ENCODE results near the gene ZNF891. TPM values are rescaled to one million over a fixed set of nuclear protein-coding genes. Genes with fewer than 3 reads are reported as not detected.

Gene ZNF891
- total RNA-seq, result 1.0 TPM
- 1.4 TPM for polyA plus RNA-seq
- long read RNA-seq, donor 1, result 0 reads
- long read RNA-seq, donor 2, result 0 reads
- long read RNA-seq, donor 3, full-length matches to known transcripts, result 2 of 2 reads
- long read RNA-seq, donor 3, partial matches to known transcripts, result 0 of 2 reads
- long read RNA-seq, donor 3, other reads (novel, unspliced or antisense), result 0 of 2 reads
- long read RNA-seq, donor 4, full-length matches to known transcripts, result 1 of 1 reads
- long read RNA-seq, donor 4, partial matches to known transcripts, result 0 of 1 reads
- long read RNA-seq, donor 4, other reads (novel, unspliced or antisense), result 0 of 1 reads
- long read RNA-seq, donor 5, full-length matches to known transcripts, result 2 of 2 reads
- long read RNA-seq, donor 5, partial matches to known transcripts, result 0 of 2 reads
- long read RNA-seq, donor 5, other reads (novel, unspliced or antisense), result 0 of 2 reads
- long read RNA-seq, donor 6, partial matches to known transcripts, result 9 of 9 reads
- long read RNA-seq, donor 6, other reads (novel, unspliced or antisense), result 0 of 9 reads
- long read RNA-seq, donor 7, full-length matches to known transcripts, result 1 of 1 reads
- long read RNA-seq, donor 7, partial matches to known transcripts, result 0 of 1 reads
- long read RNA-seq, donor 7, other reads (novel, unspliced or antisense), result 0 of 1 reads
- long read RNA-seq, donor 8, result 0 reads
- long read RNA-seq, donor 9, result 0 reads
- long read RNA-seq, donor 10, full-length matches to known transcripts, result 3 of 3 reads
- long read RNA-seq, donor 10, partial matches to known transcripts, result 0 of 3 reads
- long read RNA-seq, donor 10, other reads (novel, unspliced or antisense), result 0 of 3 reads

DNA sequence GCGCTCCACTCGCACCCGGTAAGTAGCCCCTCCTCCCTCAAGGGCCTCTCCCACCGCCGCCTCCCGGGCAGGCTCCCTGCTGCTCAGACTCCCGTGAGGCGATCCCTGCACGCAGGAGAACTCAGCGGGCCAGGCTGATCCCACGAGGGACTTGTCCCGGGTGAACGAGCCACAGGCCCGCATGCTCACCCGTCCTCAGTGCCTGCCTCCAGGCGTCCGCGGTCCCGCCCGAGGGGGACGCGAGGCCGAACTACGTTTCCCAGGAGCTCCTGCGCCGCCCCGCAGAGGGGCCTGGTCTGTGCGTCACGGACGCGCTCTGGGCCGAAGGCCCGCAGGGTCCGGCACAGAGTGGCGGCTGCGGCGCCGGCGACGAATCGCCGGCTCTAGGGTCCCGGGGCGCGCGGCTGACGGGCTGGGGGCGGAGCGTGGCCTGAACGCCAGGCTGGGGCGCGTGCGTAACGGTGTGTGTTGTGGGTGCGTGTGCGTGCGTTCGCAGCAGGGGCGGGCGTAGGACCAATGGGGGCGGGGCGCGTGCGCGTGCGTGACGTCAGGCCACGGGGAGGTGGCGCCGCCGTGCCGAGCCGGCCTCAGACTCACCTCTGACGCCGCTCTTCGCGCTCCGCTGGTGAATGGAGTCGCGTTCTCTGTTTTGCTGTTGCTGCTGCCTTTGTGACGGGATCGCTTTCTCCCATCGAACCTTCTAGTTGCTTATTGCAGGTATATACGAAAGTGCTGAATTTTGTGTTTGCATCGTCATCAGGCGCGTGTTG, at the start of gene ZNF891, which contains the start of gene ZNF10:
Gene ZNF891 (minus strand): TSS at position 237 of the 770 bp plus-strand sequence. CDS start 8,356 bp downstream, outside the sequence.
Gene ZNF10 (plus strand): TSS at position 590 of the 770 bp plus-strand sequence. CDS start 13,866 bp downstream, outside the sequence.
- H3K4me3 ChIP-seq (ENCODE audit: low read length in 2 of 2), result peak within 1 kb of the TSS; percentile 78 to 92
- H3K27ac ChIP-seq (ENCODE audit: low read depth in 1 of 2, low read length in 1 of 2), result peak within 1 kb of the TSS; percentile 97 to 99
- peaks cover 8 to 37% of the 10 kb centered on the region in 2 donors for H3K9me3 ChIP-seq (ENCODE audit: control insufficient read depth in 2 of 2, insufficient read depth in 1 of 2, low read length in 1 of 2)
- H3K27me3 ChIP-seq (ENCODE audit: control insufficient read depth in 2 of 2, insufficient read depth in 1 of 2, low read length in 1 of 2), result no peaks in the 10 kb centered on the region
- peaks cover 0 to 4% of the 10 kb centered on the region in 2 donors for H3K4me1 ChIP-seq (ENCODE audit: control insufficient read depth in 2 of 2, insufficient read depth in 2 of 2, low read length in 2 of 2)
- peak; percentile 82 to 99 (median 93) for DNase-seq (ENCODE audit: low read depth in 6 of 9, low spot score in 9 of 9)
- WGBS, result under 1% methylated on average over 87 of the region's 87 CpGs
- peaks cover 14 to 16% of the 10 kb centered on the region in 2 donors for H3K36me3 ChIP-seq (ENCODE audit: control insufficient read depth in 2 of 2, insufficient read depth in 2 of 2, low read length in 1 of 2)

DNA sequence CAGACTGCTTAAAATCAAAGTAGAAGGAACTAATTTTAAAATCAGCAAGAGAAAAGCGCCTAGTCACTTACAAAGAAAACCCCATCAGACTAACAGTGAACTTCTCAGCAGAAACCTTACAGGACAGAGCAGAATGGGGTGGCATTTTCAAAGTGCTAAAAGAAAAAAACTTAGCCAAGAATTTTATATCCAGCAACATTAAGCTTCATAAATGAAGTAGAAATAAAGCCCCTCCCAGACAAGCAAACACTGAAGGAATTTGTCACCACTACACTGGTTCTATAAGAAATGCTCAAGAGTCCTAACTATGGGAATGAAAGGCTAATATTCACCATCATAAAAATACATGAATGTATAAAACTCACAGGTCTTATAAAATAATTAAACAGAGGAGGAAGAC, 44.8 kb upstream of the ZNF891 start:
- Histone ChIP-seq H3K27ac (ENCODE audit: low read depth in 1 of 2, low read length in 1 of 2) (no peak overlapping the region), H3K36me3 (ENCODE audit: control insufficient read depth in 2 of 2, insufficient read depth in 2 of 2, low read length in 1 of 2) (no peaks in the 10 kb centered on the region), H3K9me3 (ENCODE audit: control insufficient read depth in 2 of 2, insufficient read depth in 1 of 2, low read length in 1 of 2) (peaks cover 1 to 35% of the 10 kb centered on the region in 2 donors), H3K27me3 (ENCODE audit: control insufficient read depth in 2 of 2, insufficient read depth in 1 of 2, low read length in 1 of 2) (no peaks in the 10 kb centered on the region), H3K4me3 (ENCODE audit: low read length in 2 of 2) (no peak overlapping the region), H3K4me1 (ENCODE audit: control insufficient read depth in 2 of 2, insufficient read depth in 2 of 2, low read length in 2 of 2) (no peaks in the 10 kb centered on the region)
- 78% methylated on average over 1 of the region's 1 CpG for WGBS
- no peak for DNase-seq (ENCODE audit: low read depth in 6 of 9, low spot score in 9 of 9)

DNA sequence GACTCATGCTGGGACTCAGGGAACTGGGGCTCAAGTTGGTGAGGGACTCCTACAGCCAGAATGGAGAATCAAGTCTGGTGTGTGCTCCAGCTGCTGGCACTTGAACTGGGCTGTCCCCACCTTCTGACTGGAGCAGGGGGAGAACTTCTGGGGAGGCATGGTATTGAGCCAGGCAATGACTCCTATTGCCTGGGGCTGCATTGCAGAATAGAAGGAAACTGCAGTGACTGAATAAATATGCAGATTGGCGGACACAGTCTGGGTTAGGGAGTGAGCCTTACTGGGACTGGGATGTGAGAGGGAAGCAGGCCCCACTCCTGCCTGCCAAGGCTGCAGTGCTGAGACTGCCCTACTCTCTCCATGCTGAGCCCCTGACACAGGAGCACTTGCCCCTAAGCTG, 42.4 kb upstream of the ZNF891 start:
- WGBS, result 94% methylated on average over 1 of the region's 1 CpG
- Histone ChIP-seq H3K36me3 (ENCODE audit: control insufficient read depth in 2 of 2, insufficient read depth in 2 of 2, low read length in 1 of 2) (no peaks in the 10 kb centered on the region), H3K4me1 (ENCODE audit: control insufficient read depth in 2 of 2, insufficient read depth in 2 of 2, low read length in 2 of 2) (no peaks in the 10 kb centered on the region), H3K27ac (ENCODE audit: low read depth in 1 of 2, low read length in 1 of 2) (no peak overlapping the region), H3K27me3 (ENCODE audit: control insufficient read depth in 2 of 2, insufficient read depth in 1 of 2, low read length in 1 of 2) (no peaks in the 10 kb centered on the region), H3K9me3 (ENCODE audit: control insufficient read depth in 2 of 2, insufficient read depth in 1 of 2, low read length in 1 of 2) (peaks cover 1 to 21% of the 10 kb centered on the region in 2 donors), H3K4me3 (ENCODE audit: low read length in 2 of 2) (no peak overlapping the region)
- DNase-seq (ENCODE audit: low read depth in 6 of 9, low spot score in 9 of 9), result no peak

DNA sequence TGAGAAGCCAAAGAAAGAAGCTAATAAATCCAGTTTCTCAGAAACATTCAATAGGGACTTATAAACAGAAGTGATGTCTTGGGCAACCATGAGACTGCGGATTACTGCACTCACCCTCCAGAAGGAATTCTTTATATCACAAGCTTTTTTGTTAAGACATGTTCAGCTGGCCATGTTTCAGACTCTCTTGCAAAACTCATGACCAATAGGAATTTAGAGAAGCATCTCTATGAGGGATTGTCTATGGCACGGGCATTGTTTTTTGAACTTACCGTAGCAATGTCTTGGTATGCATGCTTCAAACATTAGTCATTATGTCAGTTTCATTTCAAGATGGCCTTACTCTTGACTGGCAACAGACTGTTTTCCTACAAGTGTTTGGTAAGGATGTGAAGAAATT, 35.7 kb upstream of the ZNF891 start:
- Histone ChIP-seq H3K4me1 (ENCODE audit: control insufficient read depth in 2 of 2, insufficient read depth in 2 of 2, low read length in 2 of 2) (no peaks in the 10 kb centered on the region), H3K36me3 (ENCODE audit: control insufficient read depth in 2 of 2, insufficient read depth in 2 of 2, low read length in 1 of 2) (no peaks in the 10 kb centered on the region), H3K9me3 (ENCODE audit: control insufficient read depth in 2 of 2, insufficient read depth in 1 of 2, low read length in 1 of 2) (peaks cover 4 to 14% of the 10 kb centered on the region in 2 donors), H3K27ac (ENCODE audit: low read depth in 1 of 2, low read length in 1 of 2) (no peak overlapping the region), H3K4me3 (ENCODE audit: low read length in 2 of 2) (no peak overlapping the region), H3K27me3 (ENCODE audit: control insufficient read depth in 2 of 2, insufficient read depth in 1 of 2, low read length in 1 of 2) (no peaks in the 10 kb centered on the region)
- WGBS, result 95% methylated on average over 3 of the region's 3 CpGs
- no peak for DNase-seq (ENCODE audit: low read depth in 6 of 9, low spot score in 9 of 9)

DNA sequence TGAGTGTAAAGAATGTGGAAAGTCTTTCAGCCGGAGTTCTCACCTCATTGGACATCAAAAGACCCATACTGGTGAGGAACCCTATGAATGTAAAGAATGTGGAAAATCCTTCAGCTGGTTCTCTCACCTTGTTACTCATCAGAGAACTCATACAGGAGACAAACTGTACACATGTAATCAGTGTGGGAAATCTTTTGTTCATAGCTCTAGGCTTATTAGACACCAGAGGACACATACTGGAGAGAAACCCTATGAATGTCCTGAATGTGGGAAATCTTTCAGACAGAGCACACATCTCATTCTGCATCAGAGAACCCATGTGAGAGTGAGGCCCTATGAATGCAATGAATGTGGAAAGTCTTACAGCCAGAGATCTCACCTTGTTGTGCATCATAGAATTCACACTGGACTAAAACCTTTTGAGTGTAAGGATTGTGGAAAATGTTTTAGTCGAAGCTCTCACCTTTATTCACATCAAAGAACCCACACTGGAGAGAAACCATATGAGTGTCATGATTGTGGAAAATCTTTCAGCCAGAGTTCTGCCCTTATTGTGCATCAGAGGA, 26.1 kb upstream of the ZNF891 start:
- H3K4me1 ChIP-seq (ENCODE audit: control insufficient read depth in 2 of 2, insufficient read depth in 2 of 2, low read length in 2 of 2), result no peaks in the 10 kb centered on the region
- H3K27me3 ChIP-seq (ENCODE audit: control insufficient read depth in 2 of 2, insufficient read depth in 1 of 2, low read length in 1 of 2), result no peaks in the 10 kb centered on the region
- 96% methylated on average over 2 of the region's 2 CpGs for WGBS
- no peak for DNase-seq (ENCODE audit: low read depth in 6 of 9, low spot score in 9 of 9)
- H3K9me3 ChIP-seq (ENCODE audit: control insufficient read depth in 2 of 2, insufficient read depth in 1 of 2, low read length in 1 of 2), result peaks cover 19 to 25% of the 10 kb centered on the region in 2 donors
- H3K27ac ChIP-seq (ENCODE audit: low read depth in 1 of 2, low read length in 1 of 2), result no peak overlapping the region
- H3K4me3 ChIP-seq (ENCODE audit: low read length in 2 of 2), result no peak overlapping the region
- peaks cover 39 to 42% of the 10 kb centered on the region in 2 donors for H3K36me3 ChIP-seq (ENCODE audit: control insufficient read depth in 2 of 2, insufficient read depth in 2 of 2, low read length in 1 of 2)

DNA sequence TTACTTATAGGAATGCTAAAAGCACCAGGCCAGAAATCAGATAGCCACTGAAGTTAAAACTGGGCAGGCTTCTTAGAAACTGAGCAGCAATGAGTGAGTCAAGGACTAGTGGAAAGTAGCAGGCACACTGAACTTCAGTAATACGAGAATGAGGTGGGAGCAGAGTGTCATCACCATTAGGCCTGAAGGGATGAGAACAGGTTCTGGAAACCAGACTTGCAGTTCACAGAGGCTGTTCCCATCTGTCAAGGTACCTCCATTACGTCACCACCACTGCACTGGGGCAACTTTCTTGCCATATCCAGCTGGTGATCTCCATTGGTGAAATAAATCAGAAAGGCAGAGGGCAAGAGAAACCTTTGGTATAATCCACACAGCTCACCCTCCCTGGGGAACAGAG, 15.9 kb upstream of the ZNF891 start:
- 97% methylated on average over 2 of the region's 2 CpGs for WGBS
- Histone ChIP-seq H3K27me3 (ENCODE audit: control insufficient read depth in 2 of 2, insufficient read depth in 1 of 2, low read length in 1 of 2) (no peaks in the 10 kb centered on the region), H3K9me3 (ENCODE audit: control insufficient read depth in 2 of 2, insufficient read depth in 1 of 2, low read length in 1 of 2) (peaks cover 14 to 34% of the 10 kb centered on the region in 2 donors), H3K4me3 (ENCODE audit: low read length in 2 of 2) (no peak overlapping the region), H3K4me1 (ENCODE audit: control insufficient read depth in 2 of 2, insufficient read depth in 2 of 2, low read length in 2 of 2) (no peaks in the 10 kb centered on the region), H3K36me3 (ENCODE audit: control insufficient read depth in 2 of 2, insufficient read depth in 2 of 2, low read length in 1 of 2) (peaks cover 28 to 37% of the 10 kb centered on the region in 2 donors), H3K27ac (ENCODE audit: low read depth in 1 of 2, low read length in 1 of 2) (no peak overlapping the region)
- DNase-seq (ENCODE audit: low read depth in 6 of 9, low spot score in 9 of 9), result no peak

DNA sequence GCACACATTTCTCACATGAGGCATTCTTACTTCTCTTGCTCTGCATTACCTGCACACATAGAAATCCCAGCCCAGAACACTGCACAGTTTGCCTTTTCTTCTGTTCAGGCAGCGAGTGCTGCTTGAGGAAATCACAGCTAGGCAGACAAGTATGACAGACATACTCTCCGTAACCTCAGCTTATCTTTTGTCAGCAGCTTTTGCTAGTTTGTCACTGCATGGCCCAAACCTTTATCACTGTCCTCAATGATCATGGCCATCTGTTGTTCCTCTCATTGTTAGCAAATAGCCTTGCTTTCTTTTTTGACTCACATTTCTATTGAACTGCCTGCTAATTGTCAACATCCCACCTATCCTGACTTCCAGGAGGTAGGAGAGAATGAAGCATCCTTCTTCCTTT, 5.7 kb upstream of the ZNF891 start:
- peaks cover 0 to 3% of the 10 kb centered on the region in 2 donors for H3K4me1 ChIP-seq (ENCODE audit: control insufficient read depth in 2 of 2, insufficient read depth in 2 of 2, low read length in 2 of 2)
- WGBS, result 96% methylated on average over 2 of the region's 2 CpGs

DNA sequence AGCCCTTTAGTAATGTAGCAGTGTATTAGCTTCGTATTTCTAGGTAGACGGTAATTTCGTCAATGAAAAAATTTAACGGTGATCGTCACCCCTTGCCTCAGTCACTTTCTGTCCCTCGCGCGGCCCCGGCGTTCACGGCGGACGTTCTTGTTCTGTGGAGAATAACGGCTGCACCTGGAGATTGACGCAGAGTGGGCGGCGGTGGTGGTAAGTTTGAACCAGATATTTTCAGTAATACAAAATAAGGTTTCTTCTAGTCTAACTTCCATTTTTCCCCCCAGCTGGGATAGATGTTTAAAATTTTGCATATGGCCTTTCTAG, 694 bp upstream of the ZNF891 start:
- H3K27ac ChIP-seq (ENCODE audit: low read depth in 1 of 2, low read length in 1 of 2), result peak overlapping the region; percentile 97 to 99
- H3K27me3 ChIP-seq (ENCODE audit: control insufficient read depth in 2 of 2, insufficient read depth in 1 of 2, low read length in 1 of 2), result no peaks in the 10 kb centered on the region
- peak overlapping the region; percentile 78 to 92 for H3K4me3 ChIP-seq (ENCODE audit: low read length in 2 of 2)
- DNase-seq (ENCODE audit: low read depth in 6 of 9, low spot score in 9 of 9), result peak in 1 of 9 donors; percentile 40
- H3K9me3 ChIP-seq (ENCODE audit: control insufficient read depth in 2 of 2, insufficient read depth in 1 of 2, low read length in 1 of 2), result peaks cover 9 to 32% of the 10 kb centered on the region in 2 donors
- peaks cover 13 to 18% of the 10 kb centered on the region in 2 donors for H3K36me3 ChIP-seq (ENCODE audit: control insufficient read depth in 2 of 2, insufficient read depth in 2 of 2, low read length in 1 of 2)
- peaks cover 0 to 4% of the 10 kb centered on the region in 2 donors for H3K4me1 ChIP-seq (ENCODE audit: control insufficient read depth in 2 of 2, insufficient read depth in 2 of 2, low read length in 2 of 2)
- under 1% methylated on average over 17 of the region's 17 CpGs for WGBS

More for the DNA sequence above, 5.7 kb upstream of the ZNF891 start:
- peaks cover 6 to 21% of the 10 kb centered on the region in 2 donors for H3K9me3 ChIP-seq (ENCODE audit: control insufficient read depth in 2 of 2, insufficient read depth in 1 of 2, low read length in 1 of 2)
- DNase-seq (ENCODE audit: low read depth in 6 of 9, low spot score in 9 of 9), result no peak
- no peaks in the 10 kb centered on the region for H3K27me3 ChIP-seq (ENCODE audit: control insufficient read depth in 2 of 2, insufficient read depth in 1 of 2, low read length in 1 of 2)
- H3K4me3 ChIP-seq (ENCODE audit: low read length in 2 of 2), result no peak overlapping the region
- no peak overlapping the region for H3K27ac ChIP-seq (ENCODE audit: low read depth in 1 of 2, low read length in 1 of 2)
- peaks cover 34 to 40% of the 10 kb centered on the region in 2 donors for H3K36me3 ChIP-seq (ENCODE audit: control insufficient read depth in 2 of 2, insufficient read depth in 2 of 2, low read length in 1 of 2)
